Chondrocyte (in vitro differentiated cells): Measurements from ENCODE around the gene C19orf81. TPM values are rescaled to one million over a fixed set of nuclear protein-coding genes. Genes with fewer than 3 reads are reported as not detected.
"Not testable (repeated sequence)": the region's sequence is repeated elsewhere in the genome, so short reads cannot be mapped to it uniquely, and the experiment has no call there.

ENCODE experiments used
- DNase-seq: peaks from one replicate; pipeline ENCODE4 v3.0.0; 2021; ENCODE audit warnings: mixed read lengths, low spot score
- H3K27ac Mint-ChIP-seq: one replicate; pipeline ENCODE4 v1.8.0; 2021; ENCODE audit warnings: mild to moderate bottlenecking, moderate library complexity, mixed read lengths; ENCODE audit not compliant: unreplicated experiment
- H3K27me3 Mint-ChIP-seq: 2 replicates; pipeline ENCODE4 v1.8.0; 2021; ENCODE audit warnings: low read depth, mixed read lengths
- H3K36me3 Mint-ChIP-seq: 2 replicates; pipeline ENCODE4 v1.8.0; 2021; ENCODE audit warnings: low read depth, mixed read lengths
- H3K4me1 Mint-ChIP-seq: 2 replicates; pipeline ENCODE4 v1.8.0; 2021; ENCODE audit warnings: low read depth, mild to moderate bottlenecking, mixed read lengths
- H3K4me3 Mint-ChIP-seq: one replicate; pipeline ENCODE4 v1.8.0; 2021; ENCODE audit warnings: mild to moderate bottlenecking, moderate library complexity, mixed read lengths; ENCODE audit not compliant: unreplicated experiment
- H3K9me3 Mint-ChIP-seq: 2 replicates; pipeline ENCODE4 v1.8.0; 2021; ENCODE audit warnings: low read depth, mixed read lengths
- long read RNA-seq: library from polyadenylated mRNA; stranded (forward); transcript quantifications from one replicate; pipeline ENCODE4 v2.0.0, GENCODE V29; 2021
- total RNA-seq: library from RNA; stranded (reverse); gene quantifications from 3 replicates; pipeline ENCODE4 v1.2.1, GENCODE V29; 2021
- TF ChIP-seq, protein P1 (sequence below): fragments of 200-600 bp; sonication (generic); IDR thresholded peaks from 2 replicates; pipeline ENCODE4 v1.5.0; 2021; ENCODE audit warnings: antibody characterized with exemption, mild to moderate bottlenecking, moderate library complexity

Gene C19orf81
- 1.7 to 4.3 TPM (median 2.5 TPM) in 3 replicates for total RNA-seq
- long read RNA-seq, partial matches to known transcripts, result 3 of 11 reads
- long read RNA-seq, other reads (novel, unspliced or antisense), result 8 of 11 reads

DNA sequence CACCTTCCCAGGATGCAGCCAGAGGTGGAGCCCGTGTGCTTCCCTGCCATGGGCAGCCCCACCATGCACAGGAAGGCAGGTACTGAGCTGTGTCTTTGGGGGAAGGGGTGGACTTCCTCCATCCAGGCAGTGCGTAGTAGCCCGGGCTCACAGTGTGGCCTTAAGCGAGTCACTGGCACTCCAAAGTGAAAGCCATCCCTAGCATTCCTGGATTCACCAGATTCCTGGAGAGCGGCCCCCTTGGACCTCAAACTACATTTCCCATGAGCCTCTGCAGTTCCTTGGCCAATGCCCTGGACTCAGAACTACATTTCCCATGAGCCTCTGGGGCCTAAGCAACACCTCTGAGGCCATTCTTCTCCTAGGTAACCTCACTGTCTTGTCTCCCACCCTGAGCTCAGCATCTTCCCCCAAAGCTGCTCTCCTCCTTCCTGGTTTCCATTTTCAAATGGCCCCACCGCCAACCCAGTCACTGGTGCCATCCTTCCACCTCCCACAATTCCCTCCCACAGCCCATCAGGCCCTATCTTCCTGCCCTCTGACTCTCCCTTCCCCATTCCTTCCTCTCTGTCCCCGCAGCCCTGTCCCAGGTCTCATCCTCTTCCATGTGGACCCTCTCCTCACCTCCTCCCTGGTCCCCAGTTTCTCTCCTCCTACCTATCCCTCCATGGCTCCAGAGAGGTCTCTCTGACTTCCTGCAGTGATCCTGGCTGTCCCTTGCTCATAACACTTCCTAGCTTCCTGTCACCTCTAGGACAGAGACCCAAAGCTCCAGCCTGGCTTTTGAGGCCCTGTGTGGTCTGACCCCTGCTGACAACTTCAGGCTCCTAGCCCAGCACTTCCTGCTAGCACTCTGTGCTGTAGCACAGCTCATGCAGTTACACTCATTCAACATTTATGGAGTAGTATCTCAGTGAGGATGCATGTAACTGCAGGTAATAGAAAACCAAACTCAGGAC is at the start of gene C19orf81:
C19orf81 (plus strand) TSS at position 13 of the 959 bp plus-strand sequence; CDS start at position 13, 0 bp downstream.
- H3K27me3 Mint-ChIP-seq, result peaks cover 9% of the 10 kb centered on the region
- no peaks in the 10 kb centered on the region for H3K4me1 Mint-ChIP-seq
- TF ChIP-seq, protein P1, sequence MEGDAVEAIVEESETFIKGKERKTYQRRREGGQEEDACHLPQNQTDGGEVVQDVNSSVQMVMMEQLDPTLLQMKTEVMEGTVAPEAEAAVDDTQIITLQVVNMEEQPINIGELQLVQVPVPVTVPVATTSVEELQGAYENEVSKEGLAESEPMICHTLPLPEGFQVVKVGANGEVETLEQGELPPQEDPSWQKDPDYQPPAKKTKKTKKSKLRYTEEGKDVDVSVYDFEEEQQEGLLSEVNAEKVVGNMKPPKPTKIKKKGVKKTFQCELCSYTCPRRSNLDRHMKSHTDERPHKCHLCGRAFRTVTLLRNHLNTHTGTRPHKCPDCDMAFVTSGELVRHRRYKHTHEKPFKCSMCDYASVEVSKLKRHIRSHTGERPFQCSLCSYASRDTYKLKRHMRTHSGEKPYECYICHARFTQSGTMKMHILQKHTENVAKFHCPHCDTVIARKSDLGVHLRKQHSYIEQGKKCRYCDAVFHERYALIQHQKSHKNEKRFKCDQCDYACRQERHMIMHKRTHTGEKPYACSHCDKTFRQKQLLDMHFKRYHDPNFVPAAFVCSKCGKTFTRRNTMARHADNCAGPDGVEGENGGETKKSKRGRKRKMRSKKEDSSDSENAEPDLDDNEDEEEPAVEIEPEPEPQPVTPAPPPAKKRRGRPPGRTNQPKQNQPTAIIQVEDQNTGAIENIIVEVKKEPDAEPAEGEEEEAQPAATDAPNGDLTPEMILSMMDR, result no peak
- H3K4me3 Mint-ChIP-seq, result no peak within 1 kb of the TSS
- no peaks in the 10 kb centered on the region for H3K36me3 Mint-ChIP-seq
- no peak within 1 kb of the TSS for H3K27ac Mint-ChIP-seq
- DNase-seq, result no peak
- H3K9me3 Mint-ChIP-seq, result peaks cover under 1% of the 10 kb centered on the region

DNA sequence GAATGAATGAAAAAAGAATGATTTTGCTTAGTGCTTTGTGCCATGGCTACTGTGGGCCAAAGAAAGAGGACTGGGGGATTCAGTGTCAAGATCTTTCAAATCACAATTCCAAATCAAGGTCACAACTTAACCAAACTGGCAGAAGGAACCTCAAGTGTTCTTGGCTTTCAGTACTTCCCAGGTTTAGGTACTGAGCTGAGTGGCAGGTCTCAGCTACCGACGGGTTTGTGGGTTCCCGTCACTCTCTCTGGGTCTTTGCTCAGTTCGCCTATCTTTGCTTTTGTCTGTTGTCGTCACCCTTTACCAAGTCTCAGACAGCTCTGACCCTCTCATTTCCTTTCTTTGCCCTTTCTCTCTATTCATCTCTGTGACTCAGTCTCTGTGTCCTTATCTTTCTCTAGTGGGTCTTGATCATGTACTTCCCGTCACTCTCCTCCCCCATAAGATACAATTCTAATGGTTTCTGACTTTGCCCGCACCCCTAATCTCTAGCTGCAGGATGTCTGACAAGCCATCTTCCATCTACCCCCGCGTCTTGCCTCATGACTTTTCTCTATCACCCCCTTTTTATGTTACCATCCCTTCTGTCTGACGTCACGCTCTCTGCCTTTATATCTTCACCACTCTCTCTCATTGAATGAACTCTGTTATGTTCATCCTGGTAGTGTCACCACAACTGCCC is 47.7 kb upstream of the C19orf81 start:
- no peak overlapping the region for H3K27ac Mint-ChIP-seq
- H3K27me3 Mint-ChIP-seq, result peaks cover 43% of the 10 kb centered on the region
- TF ChIP-seq, protein P1, result no peak
- H3K4me3 Mint-ChIP-seq, result no peak overlapping the region
- no peak for DNase-seq
- no peaks in the 10 kb centered on the region for H3K36me3 Mint-ChIP-seq
- no peaks in the 10 kb centered on the region for H3K4me1 Mint-ChIP-seq
- H3K9me3 Mint-ChIP-seq, result no peaks in the 10 kb centered on the region

DNA sequence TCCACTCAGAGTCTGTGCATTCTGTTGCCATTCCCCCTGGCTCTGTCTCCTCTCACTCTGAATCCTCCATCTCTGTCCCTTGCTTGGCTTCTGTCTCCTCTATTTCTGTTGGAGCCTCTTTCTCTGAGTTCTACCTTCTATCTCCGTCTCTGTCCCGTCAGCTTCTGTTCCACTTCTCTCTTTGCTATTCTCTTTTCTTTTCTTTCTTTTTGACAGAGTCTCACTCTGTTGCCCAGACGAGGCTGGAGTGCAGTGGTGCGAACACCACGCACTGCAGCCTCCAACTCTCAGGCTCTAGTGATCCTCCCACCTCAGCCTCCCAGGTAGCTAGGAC is 47.2 kb upstream of the C19orf81 start:
- H3K9me3 Mint-ChIP-seq, result no peaks in the 10 kb centered on the region
- peaks cover 44% of the 10 kb centered on the region for H3K27me3 Mint-ChIP-seq
- H3K4me1 Mint-ChIP-seq, result no peaks in the 10 kb centered on the region
- DNase-seq, result no peak
- H3K4me3 Mint-ChIP-seq, result no peak overlapping the region
- TF ChIP-seq, protein P1, result no peak
- H3K27ac Mint-ChIP-seq, result no peak overlapping the region
- no peaks in the 10 kb centered on the region for H3K36me3 Mint-ChIP-seq

DNA sequence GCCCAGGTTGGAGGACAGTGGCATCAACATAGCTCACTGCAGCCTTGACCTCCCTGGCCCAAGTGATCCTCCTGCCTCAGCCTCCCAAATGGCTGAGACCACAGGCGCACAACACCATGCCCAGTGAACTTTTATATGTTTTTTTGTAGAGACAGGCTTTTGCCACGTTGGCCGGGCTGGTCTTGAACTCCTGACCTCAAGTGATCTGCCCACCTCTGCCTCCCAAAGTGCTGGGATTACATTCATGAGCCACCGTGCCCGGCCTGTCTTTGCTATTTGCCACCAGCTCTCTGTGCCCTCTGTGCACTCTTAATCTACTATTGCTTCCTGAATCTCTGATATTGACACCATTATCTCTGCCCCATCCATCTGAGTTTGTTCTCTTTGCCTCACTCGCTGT is 46.7 kb upstream of the C19orf81 start:
- Mint-ChIP-seq H3K27ac (no peak overlapping the region), H3K27me3 (peaks cover 47% of the 10 kb centered on the region), H3K4me3 (no peak overlapping the region), H3K9me3 (no peaks in the 10 kb centered on the region), H3K4me1 (no peaks in the 10 kb centered on the region), H3K36me3 (peaks cover 2% of the 10 kb centered on the region)
- no peak for DNase-seq
- TF ChIP-seq, protein P1, result no peak

DNA sequence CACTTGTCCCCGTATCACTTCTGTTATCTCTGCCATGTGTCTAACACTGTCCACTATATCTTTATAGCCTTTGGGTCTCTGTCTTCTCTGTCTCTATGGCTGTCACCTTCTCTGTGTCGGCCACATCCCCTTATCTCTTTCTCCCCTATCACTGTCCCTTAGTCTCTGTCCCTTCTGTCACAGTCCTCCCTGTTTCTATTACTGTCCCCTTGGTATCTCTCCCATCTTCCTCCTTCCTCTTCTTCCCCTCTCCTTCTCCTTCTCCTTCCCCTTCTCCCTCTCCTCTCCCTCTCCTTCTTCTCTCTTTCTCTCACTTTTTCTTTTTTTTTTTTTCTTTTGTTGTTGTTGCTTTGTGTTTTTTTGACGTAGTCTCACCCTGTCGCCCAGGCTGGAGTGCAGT is 46.3 kb upstream of the C19orf81 start:
- TF ChIP-seq, protein P1, result no peak
- H3K27ac Mint-ChIP-seq, result no peak overlapping the region
- H3K4me3 Mint-ChIP-seq, result no peak overlapping the region
- peaks cover 2% of the 10 kb centered on the region for H3K36me3 Mint-ChIP-seq
- DNase-seq, result no peak
- H3K27me3 Mint-ChIP-seq, result peaks cover 51% of the 10 kb centered on the region
- H3K4me1 Mint-ChIP-seq, result peaks cover 3% of the 10 kb centered on the region
- no peaks in the 10 kb centered on the region for H3K9me3 Mint-ChIP-seq

DNA sequence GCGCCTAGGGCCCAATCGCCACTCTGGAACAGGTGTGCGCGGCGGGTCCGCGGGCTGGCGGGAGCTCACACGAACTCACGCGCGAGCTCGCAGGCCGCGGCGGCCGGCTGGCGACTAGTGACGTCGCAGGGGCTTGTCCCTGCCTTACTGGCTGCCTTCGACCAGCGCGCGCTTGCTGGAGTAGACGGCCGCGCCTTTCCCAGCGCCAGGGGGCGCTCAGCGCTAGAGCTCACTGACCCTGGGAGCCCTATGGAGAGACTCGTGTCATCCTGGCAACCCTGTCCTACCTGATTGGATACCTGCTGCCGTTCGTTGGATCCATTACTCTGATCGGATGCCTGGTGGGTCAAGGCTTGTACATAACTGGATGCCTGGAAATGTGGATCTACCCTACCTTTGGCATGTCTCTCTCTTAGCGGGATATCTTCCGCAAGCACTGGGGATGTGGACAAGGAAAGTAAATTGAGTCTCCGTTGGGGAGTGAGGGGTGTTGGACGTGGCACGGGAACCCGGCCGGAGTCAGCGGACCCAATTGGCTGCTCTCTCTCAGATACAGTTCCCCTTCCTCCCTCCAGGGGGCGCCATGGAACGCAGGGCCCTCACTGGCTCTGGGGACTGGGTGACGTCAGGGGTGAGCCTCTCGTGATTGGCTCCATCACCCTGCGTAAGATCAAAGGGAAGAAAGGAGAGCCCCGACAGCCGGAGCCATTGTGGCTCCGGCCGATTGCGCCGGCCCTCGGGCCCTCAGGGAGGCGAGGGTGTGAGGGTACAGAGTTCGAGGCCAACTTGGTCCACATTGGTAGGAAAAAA is 44.8 kb upstream of the C19orf81 start:
- peaks cover 58% of the 10 kb centered on the region for H3K27me3 Mint-ChIP-seq
- H3K27ac Mint-ChIP-seq, H3K4me1 Mint-ChIP-seq, H3K36me3 Mint-ChIP-seq, DNase-seq, H3K4me3 Mint-ChIP-seq, H3K9me3 Mint-ChIP-seq: not testable (repeated sequence)
